WTC11 (cell line): ENCODE data around the gene CCDC178. TPM values are rescaled to one million over a fixed set of nuclear protein-coding genes. Genes with fewer than 3 reads are reported as not detected.

ENCODE experiments used
- ATAC-seq: fragments of 200-7000 bp; cut with Tn5 transposase; 2 replicates; pipeline ENCODE4 v1.10.0; 2021; ENCODE audit warnings: mild to moderate bottlenecking, moderate library complexity
- CTCF ChIA-PET: fragments of 300-600 bp; sonication (Branson Sonifier 250); formaldehyde crosslinking; loops from one replicate; lab custom pipeline; 2021; ENCODE audit warnings: antibody characterized with exemption; lab: Charles Lee
- POLR2A ChIA-PET: fragments of 350-600 bp; sonication (Branson Sonifier 250); formaldehyde crosslinking; loops from one replicate; lab custom pipeline; 2021; ENCODE audit warnings: antibody characterized with exemption; lab: Charles Lee
- DNase-seq: peaks from one replicate; pipeline ENCODE4 v3.0.0; 2021; ENCODE audit warnings: low spot score
- H3K27ac Mint-ChIP-seq: 2 replicates; pipeline ENCODE4 v1.8.0; 2021; ENCODE audit warnings: mixed read lengths
- H3K27me3 Mint-ChIP-seq: 2 replicates; pipeline ENCODE4 v1.8.0; 2021; ENCODE audit warnings: low read depth, mild to moderate bottlenecking, moderate library complexity, mixed read lengths
- H3K36me3 Mint-ChIP-seq: 2 replicates; pipeline ENCODE4 v1.8.0; 2021; ENCODE audit warnings: mixed read lengths
- H3K4me1 Mint-ChIP-seq: 2 replicates; pipeline ENCODE4 v1.8.0; 2022; ENCODE audit warnings: mixed read lengths
- H3K4me3 Mint-ChIP-seq: 2 replicates; pipeline ENCODE4 v1.8.0; 2021; ENCODE audit warnings: mild to moderate bottlenecking, moderate library complexity, mixed read lengths
- H3K9me3 Mint-ChIP-seq: 2 replicates; pipeline ENCODE4 v1.8.0; 2021; ENCODE audit warnings: mixed read lengths
- CREB1 ChIP-seq: sonication (generic); formaldehyde crosslinking; IDR thresholded peaks from 2 replicates; pipeline ENCODE4 v1.8.0; 2023; ENCODE audit warnings: mild to moderate bottlenecking, missing genetic modification reagents
- E2F4 ChIP-seq: sonication (generic); formaldehyde crosslinking; IDR thresholded peaks from 2 replicates; pipeline ENCODE4 v1.8.1; 2022; ENCODE audit warnings: low read depth, mild to moderate bottlenecking, moderate library complexity, missing genetic modification reagents, borderline replicate concordance
- EMX1 ChIP-seq: fragments of 250-450 bp; sonication (Bioruptor Pico); IDR thresholded peaks from 2 replicates; pipeline ENCODE4 v1.8.0; 2021; ENCODE audit warnings: mild to moderate bottlenecking
- ETV6 ChIP-seq: sonication (generic); formaldehyde crosslinking; IDR thresholded peaks from 2 replicates; pipeline ENCODE4 v1.8.1; 2022; ENCODE audit warnings: mild to moderate bottlenecking, missing genetic modification reagents
- FOXP4 ChIP-seq: sonication (generic); formaldehyde crosslinking; IDR thresholded peaks from 2 replicates; pipeline ENCODE4 v1.8.0; 2022; ENCODE audit warnings: mild to moderate bottlenecking, missing genetic modification reagents
- GABPB1 ChIP-seq: sonication (generic); formaldehyde crosslinking; IDR thresholded peaks from 2 replicates; pipeline ENCODE4 v1.8.1; 2023; ENCODE audit warnings: mild to moderate bottlenecking, missing genetic modification reagents
- RELA ChIP-seq: sonication (generic); formaldehyde crosslinking; IDR thresholded peaks from 2 replicates; pipeline ENCODE4 v1.8.1; 2022; ENCODE audit warnings: missing genetic modification reagents, mild to moderate bottlenecking, borderline replicate concordance
- SOX15 ChIP-seq: fragments of 250-450 bp; sonication (Bioruptor Pico); IDR thresholded peaks from 2 replicates; pipeline ENCODE4 v1.9.0; 2021; ENCODE audit warnings: mild to moderate bottlenecking
- SP1 ChIP-seq: sonication (generic); formaldehyde crosslinking; conservative IDR thresholded peaks from 2 replicates; pipeline ENCODE4 v1.8.1; 2022; ENCODE audit warnings: missing genetic modification reagents
- ZNF121 ChIP-seq: sonication (generic); formaldehyde crosslinking; IDR thresholded peaks from 2 replicates; pipeline ENCODE4 v1.8.0; 2023; ENCODE audit warnings: missing genetic modification reagents
- ZNF317 ChIP-seq: sonication (generic); formaldehyde crosslinking; IDR thresholded peaks from 2 replicates; pipeline ENCODE4 v1.8.1; 2023; ENCODE audit warnings: low read depth, mild to moderate bottlenecking, moderate library complexity, missing genetic modification reagents, borderline replicate concordance
- ZNF425 ChIP-seq: fragments of 250-450 bp; sonication (Bioruptor Pico); conservative IDR thresholded peaks from 2 replicates; pipeline ENCODE4 v1.9.0; 2021; ENCODE audit warnings: mild to moderate bottlenecking
- ZNF512 ChIP-seq: sonication (generic); formaldehyde crosslinking; IDR thresholded peaks from 2 replicates; pipeline ENCODE4 v1.8.1; 2022; ENCODE audit warnings: missing genetic modification reagents, borderline replicate concordance
- ZSCAN18 ChIP-seq: fragments of 250-450 bp; sonication (Bioruptor Pico); IDR thresholded peaks from 2 replicates; pipeline ENCODE4 v2.1.2; 2022; ENCODE audit warnings: mild to moderate bottlenecking, moderate library complexity
- total RNA-seq: library from RNA; stranded (reverse); gene quantifications from 3 replicates; pipeline ENCODE4 v1.2.3, GENCODE V29; 2021

The CCDC178 gene
- total RNA-seq, 1 experiment from 2014 or later, result 0.20 TPM

- Mint-ChIP-seq H3K4me1 (no peaks in the 10 kb centered on the region), H3K27me3 (no peaks in the 10 kb centered on the region), H3K27ac (no peak overlapping the region), H3K36me3 (no peaks in the 10 kb centered on the region), H3K4me3 (no peak overlapping the region), H3K9me3 (no peaks in the 10 kb centered on the region)
- CTCF ChIA-PET, result no interaction called here
- DNase-seq (no peak), ATAC-seq (no peak)
- POLR2A ChIA-PET, result no interaction called here
- TF ChIP-seq SP1 (CRISPR knock-in tag) (no peak), ZSCAN18 (CRISPR knock-in tag) (no peak), ZNF121 (CRISPR knock-in tag) (no peak), ZNF317 (no peak), ZNF512 (CRISPR knock-in tag) (no peak), GABPB1 (CRISPR knock-in tag) (no peak), ZNF425 (no peak), RELA (no peak)
Measured at GRCh38 chr18:33090461-33090860, 350.1 kb downstream of the CCDC178 start.

- POLR2A ChIA-PET, result no interaction called here
- no peak overlapping the region for H3K4me3 Mint-ChIP-seq
Measured at GRCh38 chr18:33076601-33077000, 363.9 kb downstream of the CCDC178 start.

More at GRCh38 chr18:33076601-33077000, 363.9 kb downstream of the CCDC178 start:
- no peak overlapping the region for H3K27ac Mint-ChIP-seq
- no peak for ATAC-seq
- no peak for TF ChIP-seq EMX1 (CRISPR knock-in tag)
- no peak for TF ChIP-seq E2F4 (CRISPR knock-in tag)
- no peak for TF ChIP-seq CREB1 (CRISPR knock-in tag)
- no peak for TF ChIP-seq SOX15 (CRISPR knock-in tag)
- TF ChIP-seq ETV6, result no peak
- TF ChIP-seq FOXP4 (CRISPR knock-in tag), result no peak
- peaks cover 7% of the 10 kb centered on the region; the same call in 1 of the 2 replicates for H3K9me3 Mint-ChIP-seq
- H3K36me3 Mint-ChIP-seq, result no peaks in the 10 kb centered on the region
- H3K27me3 Mint-ChIP-seq, result no peaks in the 10 kb centered on the region
- no peaks in the 10 kb centered on the region for H3K4me1 Mint-ChIP-seq
- no peak for DNase-seq
- CTCF ChIA-PET, result no interaction called here
